ENCODE results near the gene BBIP1.
"Not testable (repeated sequence)": the region's sequence is repeated elsewhere in the genome, so short reads cannot be mapped to it uniquely, and the experiment has no call there.

The BBIP1 gene

DNA sequence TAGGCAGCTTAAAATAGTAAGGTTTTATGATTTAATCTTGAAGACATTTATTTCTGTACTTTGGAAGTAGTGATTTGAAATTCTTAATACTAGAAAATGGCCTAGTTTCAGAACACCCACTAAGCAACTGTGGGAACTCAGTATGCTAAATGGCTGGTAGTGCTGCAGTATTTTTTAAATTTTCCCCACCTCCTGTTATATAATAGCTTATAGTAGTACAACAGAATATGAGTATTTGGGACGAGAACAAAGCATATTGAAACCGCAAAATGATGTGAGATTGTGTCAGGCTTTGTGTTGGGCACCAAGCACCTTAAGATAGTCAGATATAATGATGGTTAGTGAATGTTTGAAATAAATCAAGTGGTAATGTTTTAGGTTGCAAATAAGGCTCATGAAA is 8.5 kb upstream of the BBIP1 start:
- H3K27ac ChIP-seq: no peak overlapping the region
- DNase-seq (ENCODE audit: low read depth, low spot score): no peak

DNA sequence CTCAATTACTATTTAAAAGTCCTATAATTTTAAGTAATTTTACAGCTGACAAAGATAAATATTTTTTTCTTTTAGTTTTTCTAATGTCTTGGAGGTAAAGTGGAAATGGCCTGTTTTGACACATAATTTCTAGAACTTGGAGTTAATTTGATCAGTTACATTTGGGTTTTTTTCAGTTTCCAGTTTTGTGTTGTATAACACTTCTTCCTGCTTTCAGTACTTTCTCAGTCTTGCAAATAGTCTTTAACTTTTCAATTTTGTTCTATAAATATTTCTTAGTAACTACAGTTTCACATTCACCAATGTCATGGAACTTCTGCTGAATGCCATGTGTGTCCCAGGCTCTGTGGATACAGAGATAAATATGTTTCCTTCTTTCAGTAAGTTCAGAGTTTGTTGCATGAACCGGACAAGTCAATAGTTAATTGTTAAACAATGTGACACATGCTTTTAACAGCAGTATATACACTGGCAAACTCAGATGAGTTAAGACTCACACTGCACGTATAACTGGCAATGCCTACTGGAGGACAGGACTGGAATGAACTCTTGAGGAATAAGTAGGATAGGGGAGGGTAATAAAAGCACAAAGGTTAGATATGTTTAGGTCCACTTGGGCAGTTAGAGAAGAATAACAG is 5.0 kb upstream of the BBIP1 start:
- DNase-seq (ENCODE audit: low read depth, low spot score): no peak
- no peak overlapping the region for H3K27ac ChIP-seq

DNA sequence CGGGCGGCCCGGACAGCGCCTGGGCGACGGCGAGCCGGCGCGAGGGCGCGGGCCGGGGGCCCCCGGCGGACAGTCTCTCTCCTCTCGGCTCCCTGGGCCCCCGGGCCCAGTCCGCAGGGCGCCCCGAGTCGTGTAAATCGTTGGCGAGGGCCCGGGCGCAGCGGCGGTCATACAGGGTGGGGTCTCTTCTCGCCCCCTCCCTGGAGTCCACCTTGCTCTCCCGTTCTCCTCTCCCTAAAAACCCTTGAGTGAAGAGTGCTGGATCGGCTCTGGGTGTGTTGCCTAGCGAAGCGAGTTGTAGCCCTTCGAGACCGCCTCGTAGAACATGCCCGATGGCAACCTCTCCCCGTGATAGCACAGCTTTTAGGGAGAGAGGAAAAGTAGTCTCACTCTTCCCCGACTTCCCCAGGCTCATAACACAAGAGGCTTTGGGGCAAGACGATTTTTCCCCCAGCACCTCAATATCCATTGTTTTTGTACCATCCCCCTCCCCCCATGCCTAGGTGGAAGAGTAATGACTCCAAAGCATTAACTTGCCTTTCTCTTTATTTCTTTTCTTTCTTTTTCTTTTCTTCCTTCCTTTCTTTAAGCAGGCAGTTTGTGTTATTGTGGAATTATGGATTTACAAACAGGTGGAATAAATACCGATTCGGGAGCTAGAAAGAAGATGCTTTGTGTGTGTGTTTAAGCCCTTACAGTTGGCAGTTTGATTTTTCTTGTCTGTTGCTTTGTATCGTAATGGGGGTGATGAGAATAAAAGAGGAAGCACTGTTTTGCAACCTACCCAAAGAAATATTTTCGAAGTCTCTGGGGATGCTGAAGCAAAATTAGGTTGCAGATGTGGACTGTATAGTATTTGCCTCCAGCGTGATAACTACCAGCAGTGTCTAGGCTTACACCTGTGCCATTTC is 1.2 kb upstream of the BBIP1 start:
- DNase-seq (ENCODE audit: low read depth, low spot score): no peak
- peak overlapping the region; percentile 96 for H3K27ac ChIP-seq

DNA sequence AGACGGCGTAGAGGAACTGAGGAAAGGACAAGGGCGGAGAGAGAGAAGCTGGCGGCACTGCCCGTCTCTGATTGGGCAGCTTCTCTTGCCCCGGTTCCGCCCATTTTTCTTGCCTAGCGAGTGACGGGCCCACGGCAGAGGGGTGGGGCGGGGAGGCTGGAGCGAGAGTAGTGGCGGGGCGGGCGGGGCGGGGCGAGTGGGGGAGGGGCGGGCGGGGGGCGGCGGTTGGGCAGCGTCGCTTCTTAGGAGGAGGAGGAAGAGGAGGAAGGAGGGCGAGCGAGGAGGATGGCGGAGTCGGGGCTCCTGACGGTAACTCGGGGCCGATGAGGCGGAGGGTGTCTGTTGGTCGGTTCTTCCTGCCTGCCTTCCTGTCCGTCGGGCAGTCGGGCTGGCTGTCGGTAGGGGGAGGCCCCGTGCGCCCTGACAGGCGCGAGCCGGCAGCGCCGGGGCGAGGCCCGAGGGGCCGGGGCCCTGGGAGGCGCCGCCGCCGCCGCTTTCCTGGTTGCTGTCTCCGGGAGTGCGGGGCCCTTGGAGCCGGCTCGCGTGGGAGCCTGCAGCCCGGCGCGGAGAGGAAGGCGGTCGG is 460 bp upstream of the BBIP1 start, which contains the start of gene SHOC2:
Gene SHOC2 (plus strand): TSS at position 256 of the 583 bp plus-strand sequence. CDS start 44,755 bp downstream, outside the sequence.
- DNase-seq (ENCODE audit: low read depth, low spot score): peak; percentile 33
- peak within 1 kb of the TSS; percentile 96 for H3K27ac ChIP-seq

DNA sequence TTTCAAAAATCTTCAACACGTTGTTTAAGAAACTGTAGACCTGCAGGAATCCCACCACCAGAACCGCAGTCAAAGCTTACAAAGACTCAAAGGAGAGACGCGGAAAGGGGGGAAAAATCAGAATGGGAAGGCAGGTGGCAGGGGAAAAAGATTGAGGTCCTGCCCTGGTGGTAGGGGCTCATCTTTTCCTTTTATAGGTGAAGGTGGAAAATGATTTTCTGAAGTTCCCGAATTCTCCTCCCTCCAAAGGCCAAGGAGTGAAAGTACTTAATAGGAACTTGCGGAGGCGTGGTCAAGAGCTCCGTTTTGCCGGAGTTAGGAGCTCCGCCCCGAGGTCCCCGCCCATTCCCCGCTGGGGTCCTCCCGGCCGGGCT is 724 bp downstream of the BBIP1 start:
- peak; percentile 69 for DNase-seq (ENCODE audit: low read depth, low spot score)
- H3K27ac ChIP-seq: peak overlapping the region; percentile 96

DNA sequence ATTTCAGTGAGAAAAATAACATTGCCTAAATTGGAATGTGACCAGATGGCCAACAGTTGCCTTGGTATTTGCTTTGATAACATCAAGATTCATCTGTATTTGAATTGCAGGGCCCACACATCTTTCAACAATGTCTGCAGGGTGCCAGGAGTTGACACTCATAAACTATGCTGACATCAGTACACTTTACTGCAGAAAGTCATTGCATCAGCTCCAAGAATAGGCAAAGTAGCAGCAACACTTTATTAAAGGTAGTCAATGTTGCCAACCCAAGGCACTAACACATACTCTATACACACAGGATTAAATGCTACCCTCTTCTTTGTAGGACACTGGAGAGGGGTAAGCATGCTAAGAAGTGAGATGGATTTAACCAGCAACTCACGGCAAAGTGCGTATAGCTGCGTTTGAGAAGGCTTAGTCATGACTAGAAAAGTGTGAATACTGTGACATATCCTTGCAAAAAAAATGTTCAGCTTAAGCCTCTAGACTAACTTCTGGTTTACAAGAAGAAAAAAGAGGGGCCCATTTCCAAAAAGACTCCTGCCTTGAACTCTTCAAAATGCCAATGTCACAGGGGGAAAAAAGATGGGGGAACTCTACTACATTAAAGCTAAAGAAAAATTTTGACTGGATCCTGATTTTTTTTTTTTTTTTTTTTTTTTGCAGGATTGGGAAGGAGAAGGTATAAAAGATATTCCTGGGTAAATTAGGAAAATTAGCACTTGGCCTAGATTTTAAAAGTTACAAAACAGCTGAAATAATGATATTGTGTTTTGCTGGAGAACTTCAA is 2.2 kb downstream of the BBIP1 start:
- no peak for DNase-seq (ENCODE audit: low read depth, low spot score)
- H3K27ac ChIP-seq: peak overlapping the region; percentile 20

DNA sequence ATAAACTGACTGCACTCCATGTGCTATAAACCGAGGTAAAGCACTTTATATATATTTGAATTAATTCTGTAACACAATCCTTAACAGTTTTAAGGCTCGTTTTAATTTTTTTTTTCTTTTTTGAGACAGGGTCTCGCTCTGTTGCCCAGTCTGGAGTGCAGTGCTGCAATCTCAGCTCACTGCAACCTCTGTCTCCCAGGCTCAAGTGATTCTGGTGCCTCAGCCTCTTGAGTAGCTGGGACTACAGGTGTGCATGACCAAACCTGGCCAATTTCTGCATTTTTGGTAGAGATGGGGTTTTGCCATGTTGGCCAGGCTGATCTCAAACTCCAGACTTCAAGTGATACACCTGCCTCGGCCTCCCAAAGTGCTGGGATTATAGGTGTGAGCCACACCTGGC is 3.4 kb downstream of the BBIP1 start:
- DNase-seq (ENCODE audit: low read depth, low spot score); H3K27ac ChIP-seq: not testable (repeated sequence)

DNA sequence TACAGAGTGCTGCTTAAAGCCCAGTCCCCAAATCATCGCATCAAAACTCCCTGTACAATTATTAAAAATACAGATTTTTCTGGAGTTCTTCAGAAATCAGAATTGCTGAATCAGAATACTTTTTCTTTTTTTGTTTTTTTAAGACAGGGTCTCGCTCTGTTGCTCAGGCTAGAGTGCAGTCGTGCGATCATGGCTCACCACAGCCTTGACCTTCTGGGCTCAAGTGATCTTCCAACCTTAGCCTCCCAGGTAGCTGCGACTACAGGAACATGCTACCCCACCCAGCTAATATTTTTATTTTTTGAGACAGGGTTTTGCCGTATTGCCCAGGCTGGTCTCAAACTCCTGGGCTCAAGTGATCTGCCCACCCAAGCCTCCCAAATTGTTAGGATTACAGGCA is 3.9 kb downstream of the BBIP1 start:
- no peak for DNase-seq (ENCODE audit: low read depth, low spot score)
- no peak overlapping the region for H3K27ac ChIP-seq

DNA sequence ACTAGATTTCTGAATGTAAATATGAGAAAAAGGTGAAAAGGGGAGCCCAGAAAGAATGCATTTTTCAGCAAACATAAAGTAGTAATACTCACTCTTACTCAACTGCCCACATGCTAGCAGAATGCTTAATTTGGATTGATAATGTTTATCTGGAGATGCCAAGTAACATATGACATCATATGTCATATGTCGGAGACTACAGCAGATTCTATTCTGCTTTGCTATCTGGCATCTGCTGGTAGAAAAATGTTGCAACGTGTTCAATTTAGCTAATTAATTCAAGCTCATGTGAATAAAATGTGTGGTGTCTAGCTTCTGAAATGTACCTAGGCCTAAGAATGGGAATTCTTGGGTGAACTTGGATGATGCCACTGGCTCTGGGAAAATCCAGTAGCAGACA is 4.5 kb downstream of the BBIP1 start:
- DNase-seq (ENCODE audit: low read depth, low spot score): no peak

DNA sequence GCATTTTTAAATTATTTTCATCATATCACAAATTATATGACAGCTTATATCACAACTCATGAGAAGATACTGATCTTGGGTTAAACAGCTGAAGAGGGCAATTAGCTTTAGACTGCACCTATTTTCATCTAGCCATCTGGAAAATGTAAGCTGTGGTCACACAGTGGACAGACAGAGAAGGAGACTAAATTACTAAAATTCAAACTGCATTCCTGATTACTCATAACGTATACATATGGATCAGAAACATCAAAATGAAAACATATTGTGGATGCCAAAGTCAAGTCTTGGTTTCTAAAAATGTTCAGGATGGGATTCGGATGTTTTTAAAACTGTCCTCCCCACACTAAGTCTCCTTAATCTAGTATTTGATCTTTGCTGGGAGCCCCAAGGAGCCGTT is 6.6 kb downstream of the BBIP1 start:
- H3K27ac ChIP-seq: no peak overlapping the region
- no peak for DNase-seq (ENCODE audit: low read depth, low spot score)

More for the DNA sequence above, 4.5 kb downstream of the BBIP1 start:
- H3K27ac ChIP-seq: no peak overlapping the region

DNA sequence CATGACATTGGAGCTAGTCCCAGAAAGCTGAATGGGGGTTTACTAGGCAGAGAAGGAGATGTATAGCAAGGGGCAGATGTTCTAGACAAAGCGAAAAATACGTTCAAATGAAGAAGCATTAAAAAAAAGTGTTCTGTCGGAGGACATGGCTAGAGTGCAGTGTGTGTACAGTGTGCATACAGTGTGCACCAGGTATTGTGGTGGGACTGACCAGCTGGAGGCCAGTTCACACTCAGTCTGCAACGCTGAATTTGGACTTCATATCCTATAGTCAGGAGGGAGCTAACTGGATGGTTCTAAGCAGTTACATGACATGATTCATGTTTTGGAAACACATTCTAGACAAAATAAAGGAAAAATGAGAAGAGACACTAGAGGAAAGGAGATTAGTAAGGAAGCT is 8.8 kb downstream of the BBIP1 start:
- no peak overlapping the region for H3K27ac ChIP-seq
- no peak for DNase-seq (ENCODE audit: low read depth, low spot score)

DNA sequence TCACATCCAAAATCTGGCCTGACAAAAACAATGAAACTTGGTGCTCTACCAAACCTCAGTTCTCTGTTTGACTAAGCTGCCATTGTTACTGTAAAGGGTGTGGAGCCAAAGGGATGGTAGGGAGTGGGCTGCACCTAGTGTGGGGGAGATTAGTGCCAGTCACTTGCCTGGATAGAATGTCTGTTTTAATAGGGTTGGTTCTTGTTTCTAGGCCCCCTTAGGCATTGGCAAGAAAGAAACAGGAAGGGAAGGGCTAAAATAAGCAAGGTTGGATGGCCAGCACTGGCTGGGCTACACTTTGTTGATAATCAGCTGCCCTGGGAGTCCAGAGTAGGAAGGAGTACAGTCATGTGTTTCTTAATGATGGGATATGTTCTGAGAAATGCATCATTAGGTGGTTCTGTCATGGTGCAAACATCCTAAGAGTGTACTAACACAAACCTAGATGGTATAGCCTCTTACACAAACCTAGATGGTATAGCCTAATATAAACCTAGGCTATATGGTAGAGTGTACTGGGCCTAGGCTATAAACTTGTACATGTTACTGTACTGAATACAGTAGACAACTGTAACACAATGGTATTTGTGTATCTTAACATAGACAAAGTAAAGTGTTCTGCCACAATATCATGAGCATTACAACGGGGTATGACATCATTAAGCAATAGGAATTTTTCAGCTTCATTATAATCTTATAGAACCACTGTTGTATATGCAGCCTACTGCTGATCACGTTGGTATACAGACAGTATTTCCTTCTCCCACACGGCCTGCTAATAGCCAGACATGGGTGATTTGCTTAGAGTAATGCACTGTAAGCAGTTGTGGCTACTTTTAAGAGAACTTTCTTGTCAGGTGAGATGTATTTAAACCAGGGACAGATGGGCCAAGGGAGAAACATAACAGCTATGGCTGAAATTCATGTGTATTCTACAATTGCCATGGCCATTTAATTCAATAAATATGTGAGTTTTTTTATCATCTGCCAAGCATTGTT is 15.4 kb downstream of the BBIP1 start:
- H3K27ac ChIP-seq: peak overlapping the region; percentile 80
- DNase-seq (ENCODE audit: low read depth, low spot score): no peak

DNA sequence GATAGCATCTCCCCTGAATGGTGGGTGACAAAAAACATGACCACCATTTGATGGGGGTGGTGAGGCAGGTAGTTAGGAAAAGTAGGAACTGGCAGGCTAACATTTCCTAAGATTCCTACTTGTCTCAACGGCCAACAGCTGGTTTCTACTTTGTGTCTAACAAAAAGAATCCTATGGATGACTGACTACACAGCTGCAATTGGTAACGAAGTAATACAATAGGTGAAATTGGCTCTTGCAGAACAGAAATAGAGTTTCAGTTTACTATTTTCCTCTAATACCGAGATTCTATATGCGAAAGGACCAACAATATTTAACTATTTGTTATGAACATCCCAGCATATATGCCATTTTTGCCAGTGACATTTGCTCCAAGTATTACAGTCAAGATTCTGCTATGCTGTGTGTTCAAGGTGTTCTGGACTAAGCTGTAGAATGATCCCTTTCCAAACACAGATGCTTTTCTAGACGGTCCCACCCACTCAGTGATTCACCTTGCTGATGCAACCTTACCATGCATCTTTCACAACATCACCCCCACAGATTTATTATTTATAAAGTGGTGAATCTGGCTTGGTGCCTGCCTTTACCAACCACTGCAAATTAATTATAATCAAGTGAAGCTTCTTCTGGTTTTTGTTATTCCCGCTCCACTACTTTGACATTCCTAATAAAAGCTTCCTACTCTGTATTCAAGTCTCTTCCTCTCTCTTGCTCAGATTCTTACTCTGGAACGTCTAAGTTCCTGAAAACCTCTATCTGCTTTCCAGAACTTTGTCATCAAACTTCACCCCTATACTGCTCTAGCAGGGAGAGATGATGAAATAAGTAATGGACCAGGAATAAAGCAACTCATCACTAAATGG is 16.8 kb downstream of the BBIP1 start:
- H3K27ac ChIP-seq: peak overlapping the region; percentile 80
- peak; percentile 64 for DNase-seq (ENCODE audit: low read depth, low spot score)

DNA sequence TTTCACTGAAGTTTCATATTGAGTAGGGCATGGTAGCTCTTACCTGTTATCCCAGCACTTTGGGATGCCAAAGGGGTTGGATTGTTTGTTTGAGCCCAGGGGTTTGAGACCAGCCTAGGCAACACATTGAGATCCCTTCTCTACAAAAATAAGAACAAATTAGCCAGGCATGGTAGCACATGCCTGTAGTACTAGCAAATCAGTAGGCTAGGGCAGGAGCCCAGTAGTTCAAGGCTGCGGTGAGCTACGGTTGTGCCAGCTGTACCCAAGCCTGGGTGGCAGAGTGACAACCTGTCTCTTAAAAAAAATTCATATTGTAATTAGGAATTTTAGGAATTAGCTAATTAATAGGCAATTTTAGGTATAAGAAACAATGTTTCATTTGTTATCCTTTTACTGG is 18.0 kb downstream of the BBIP1 start:
- H3K27ac ChIP-seq: peak overlapping the region; percentile 80

DNA sequence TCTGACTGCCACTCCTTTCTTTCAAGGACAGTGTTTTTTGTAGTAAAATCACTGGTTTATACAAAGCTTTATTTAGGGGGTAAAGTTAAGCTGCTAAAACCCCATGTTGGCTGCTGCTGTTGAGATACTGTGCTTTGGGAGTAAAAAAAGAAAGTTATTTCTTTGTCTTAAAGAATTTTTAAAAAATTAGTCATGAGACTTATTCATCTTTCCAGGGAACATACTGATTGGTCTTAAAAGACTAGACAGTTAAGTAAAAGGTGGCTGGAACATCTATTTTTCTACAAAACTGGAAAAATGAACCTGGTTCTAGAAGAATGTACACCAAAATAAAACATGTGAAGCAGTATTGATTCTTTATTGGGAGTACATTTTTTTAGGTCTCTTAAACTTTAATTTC is 20.6 kb downstream of the BBIP1 start:
- H3K27ac ChIP-seq: no peak overlapping the region
- DNase-seq (ENCODE audit: low read depth, low spot score): no peak

More for the DNA sequence above, 18.0 kb downstream of the BBIP1 start:
- no peak for DNase-seq (ENCODE audit: low read depth, low spot score)

DNA sequence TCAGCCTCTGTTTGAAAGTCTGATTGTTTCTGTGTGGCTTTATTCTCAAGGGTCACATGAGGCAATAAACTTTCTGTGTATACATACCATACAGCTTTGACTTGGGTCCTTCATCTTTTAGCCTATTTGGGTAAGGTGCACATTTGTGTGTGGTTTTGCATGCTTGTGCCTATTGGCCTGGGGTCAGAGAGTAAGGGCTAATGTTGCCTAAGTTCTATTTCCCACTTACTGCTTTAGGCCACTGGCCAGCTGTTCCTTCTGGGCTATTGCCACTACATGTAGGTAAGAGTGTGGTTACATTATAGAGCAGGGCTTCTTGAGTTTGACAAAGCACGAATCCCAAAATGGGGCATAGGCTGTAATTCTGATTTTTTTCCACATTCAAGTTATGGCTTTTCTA is 21.8 kb downstream of the BBIP1 start:
- no peak overlapping the region for H3K27ac ChIP-seq
- no peak for DNase-seq (ENCODE audit: low read depth, low spot score)

DNA sequence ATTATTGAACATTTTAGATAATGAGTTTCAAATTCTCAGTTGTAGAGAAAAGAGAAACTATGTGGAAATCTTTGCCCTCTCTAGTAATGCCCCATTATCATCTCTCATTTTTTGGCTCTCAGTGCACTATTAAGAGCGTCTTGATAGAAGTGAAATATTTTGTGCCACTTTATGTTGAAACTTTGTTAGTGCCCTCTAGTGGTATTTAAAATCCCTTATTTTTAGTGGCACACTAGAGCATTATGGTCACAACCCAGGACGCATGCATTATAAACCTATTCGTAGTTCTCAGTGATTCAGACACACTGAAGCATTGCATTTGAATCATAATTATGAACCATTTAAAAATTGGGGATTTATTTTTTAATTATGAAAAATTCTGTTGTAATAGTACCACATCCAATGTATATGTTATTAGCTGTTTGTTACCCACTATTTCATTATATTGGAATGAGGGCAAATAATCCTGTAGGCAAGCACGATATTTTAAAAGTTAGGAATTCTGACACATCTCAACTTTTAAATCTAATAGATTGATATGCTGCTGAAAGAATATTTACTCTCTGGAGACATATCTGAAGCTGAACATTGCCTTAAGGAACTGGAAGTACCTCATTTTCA is 25.3 kb downstream of the BBIP1 start:
- DNase-seq (ENCODE audit: low read depth, low spot score): no peak
- H3K27ac ChIP-seq: no peak overlapping the region

Measured in epithelial cell of prostate (primary cell).